Measurements from ENCODE around the gene OAS3.
"Not testable (repeated sequence)": the region's sequence is repeated elsewhere in the genome, so short reads cannot be mapped to it uniquely, and the experiment has no call there.

GRCh38 chr12:112913888-112914287, 24.4 kb upstream of the OAS3 start:
- not testable (repeated sequence) for TF ChIP-seq CTCF (IDR thresholded peaks at IDR 0.05); ZFX (IDR thresholded peaks at IDR 0.05; ENCODE audit: borderline replicate concordance)

All from 22Rv1 (cell line).